Measurements from ENCODE around the gene FSCN2.

GRCh38 chr17:81549031-81549557 is 20.9 kb downstream of the FSCN2 start:
- no peak for TF ChIP-seq CTCF (IDR thresholded peaks at IDR 0.05)
- no peak for TF ChIP-seq POLR2A (IDR thresholded peaks at IDR 0.05)
